Keratinocyte (primary cell): Measurements from ENCODE around the gene RHOT1. TPM values are rescaled to one million over a fixed set of nuclear protein-coding genes. Genes with fewer than 3 reads are reported as not detected.
A peak's percentile ranks its signal among the peaks of the same experiment; 100 is the strongest.

Experiments
- DNase-seq: peaks from one replicate; pipeline ENCODE4 v3.0.0-alpha.2; 2011; ENCODE audit warnings: low read depth, missing footprints, low spot score
- FAIRE-seq: peaks from 2 replicates; lab custom pipeline; 2011; peaks lifted over from hg19 to GRCh38; lab: Jason Lieb, UNC
- H2AFZ ChIP-seq: 2 replicates; pipeline ENCODE4 v1.6.0; 2012; ENCODE audit warnings: low read length, control low read depth, inconsistent platforms; ENCODE audit not compliant: control insufficient read depth
- H3K27ac ChIP-seq: 2 replicates; pipeline ENCODE4 v1.5.1; 2011; ENCODE audit warnings: low read length; ENCODE audit not compliant: control insufficient read depth, insufficient read depth
- H3K27me3 ChIP-seq: 3 replicates; pipeline ENCODE4 v1.6.0; 2011; ENCODE audit warnings: low read length; ENCODE audit not compliant: control insufficient read depth, insufficient read depth; ENCODE audit errors: extremely low read depth
- H3K36me3 ChIP-seq, 2 experiments: 2 replicates in 1 of 2; 3 replicates in 1 of 2; pipeline ENCODE4 v1.5.1; 2011; ENCODE audit warnings: low read length in 2 of 2, mild to moderate bottlenecking in 1 of 2; ENCODE audit not compliant: control insufficient read depth in 2 of 2, insufficient read depth in 2 of 2; ENCODE audit errors: extremely low read depth in 1 of 2
- H3K4me1 ChIP-seq: 3 replicates; pipeline ENCODE4 v1.5.1; 2011; ENCODE audit warnings: low read length; ENCODE audit not compliant: control insufficient read depth, insufficient read depth; ENCODE audit errors: extremely low read depth
- H3K4me2 ChIP-seq: 3 replicates; pipeline ENCODE4 v1.6.0; 2011; ENCODE audit warnings: low read depth, low read length; ENCODE audit not compliant: control insufficient read depth, insufficient read depth; ENCODE audit errors: extremely low read depth
- H3K4me3 ChIP-seq, 3 experiments: fragments of 200-600 bp in 1 of 3; sonication (generic) in 1 of 3; 2 replicates in 2 of 3; 3 replicates in 1 of 3; pipeline ENCODE4 v1.5.1; 2011 to 2016; ENCODE audit warnings: low read length in 3 of 3, mild to moderate bottlenecking in 3 of 3, control low read depth in 2 of 3, inconsistent platforms in 1 of 3, low read depth in 1 of 3, mixed read lengths in 1 of 3, mixed run types in 1 of 3, moderate library complexity in 1 of 3; ENCODE audit not compliant: control insufficient read depth in 2 of 3, insufficient read depth in 2 of 3; ENCODE audit errors: extremely low read depth in 1 of 3
- H3K79me2 ChIP-seq: 2 replicates; pipeline ENCODE4 v1.6.0; 2012; ENCODE audit warnings: low read length; ENCODE audit not compliant: control insufficient read depth, insufficient read depth
- H3K9ac ChIP-seq: 3 replicates; pipeline ENCODE4 v1.6.0; 2011; ENCODE audit warnings: low read length; ENCODE audit not compliant: control insufficient read depth, insufficient read depth; ENCODE audit errors: extremely low read depth
- H3K9me1 ChIP-seq: 3 replicates; pipeline ENCODE4 v1.6.0; 2011; ENCODE audit warnings: low read length; ENCODE audit not compliant: control insufficient read depth, insufficient read depth; ENCODE audit errors: extremely low read depth
- H3K9me3 ChIP-seq: 2 replicates; pipeline ENCODE4 v1.5.1; 2012; ENCODE audit warnings: low read depth, low read length; ENCODE audit not compliant: control insufficient read depth
- H4K20me1 ChIP-seq: 3 replicates; pipeline ENCODE4 v1.6.0; 2011; ENCODE audit warnings: low read length; ENCODE audit not compliant: control insufficient read depth, insufficient read depth; ENCODE audit errors: extremely low read depth
- CTCF ChIP-seq, 3 experiments: IDR thresholded peaks in 1 of 3; conservative IDR thresholded peaks in 1 of 3; optimal IDR thresholded peaks in 1 of 3; 2 replicates in 2 of 3; 3 replicates in 1 of 3; pipeline versions ENCODE3 to v1.5.1; 2011; ENCODE audit warnings: low read length in 3 of 3, mild to moderate bottlenecking in 3 of 3, moderate library complexity in 2 of 3, control low read depth in 1 of 3, inconsistent platforms in 1 of 3; ENCODE audit not compliant: insufficient read depth in 2 of 3; ENCODE audit errors: extremely low read depth in 1 of 3
- EZH2 ChIP-seq: IDR thresholded peaks from one replicate; pipeline ENCODE4 v1.6.1; 2012; ENCODE audit warnings: inconsistent platforms, mild to moderate bottlenecking, low read length, moderate library complexity
- dilution Hi-C: fragments of 300-500 bp; cut with MboI; formaldehyde crosslinking; loops from one replicate; pipeline ENCODE4 v1.7.0; 2020; ENCODE audit warnings: low sequenced_read_pairs; ENCODE audit not compliant: extremely low pct_ligation_motif_present
- polyA plus RNA-seq, 5 experiments: library from polyadenylated mRNA; depleted of rRNA in 3 of 5; stranded (reverse) in 3 of 5; stranded (forward) in 1 of 5; unstranded in 1 of 5; fragments of >200 nt; gene quantifications; 1 replicate in 1 of 5; 2 replicates in 3 of 5; 3 replicates in 1 of 5; pipeline versions ENCODE4 v1.2.1 to v1.2.3, GENCODE V29; 2011 to 2012; ENCODE audit warnings: missing spikeins in 2 of 5, low read depth in 1 of 5, low replicate concordance in 1 of 5

The RHOT1 gene
- polyA plus RNA-seq, 1 donor (not counting 4 experiments of a cell fraction or from before 2014, with no cell fraction given), result 50.4 TPM

GRCh38 chr17:32126325-32126724 is 16.0 kb upstream of the RHOT1 start:
- Histone ChIP-seq H3K9me3 (no peaks in the 10 kb centered on the region), H4K20me1 (no peaks in the 10 kb centered on the region), H3K9me1 (no peaks in the 10 kb centered on the region), H3K4me2 (no peak overlapping the region), H3K79me2 (no peaks in the 10 kb centered on the region), H3K9ac (no peak overlapping the region), H3K27me3 (no peaks in the 10 kb centered on the region), H3K36me3 (no peaks in the 10 kb centered on the region), H3K4me3 (no peak overlapping the region), H3K27ac (no peak overlapping the region), H2AFZ (no peak overlapping the region), H3K4me1 (peaks cover 12% of the 10 kb centered on the region)
- TF ChIP-seq CTCF (optimal IDR thresholded peaks at IDR 0.05 in 1 of 3, IDR thresholded peaks at IDR 0.05 in 1 of 3, conservative IDR thresholded peaks at IDR 0.05 in 1 of 3; ENCODE audit: extremely low read depth in 1 of 3, insufficient read depth in 2 of 3, low read length in 3 of 3) (no peak), EZH2 (no peak)
- DNase-seq (no peak), FAIRE-seq (no peak)
- dilution Hi-C loops, result no loop called here

DNA sequence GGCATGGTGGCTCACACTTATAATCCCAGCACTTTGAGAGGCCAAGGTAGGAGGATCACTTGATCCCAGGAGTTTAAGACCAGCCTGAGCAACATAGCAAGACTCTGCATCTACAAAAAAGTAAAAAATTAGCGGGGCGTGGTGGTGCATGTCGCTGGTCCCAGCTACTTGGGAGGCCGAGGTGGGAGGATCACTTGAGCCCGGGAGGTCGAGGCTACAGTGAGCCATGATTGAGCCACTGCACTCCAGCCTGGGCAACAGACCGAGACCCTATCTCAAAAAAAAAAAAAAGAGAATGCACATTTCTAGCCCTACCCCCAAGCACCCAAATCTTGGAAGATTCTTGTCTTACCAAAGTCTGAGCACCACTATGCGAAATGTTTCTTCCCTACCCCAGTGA is 15.6 kb upstream of the RHOT1 start:
- dilution Hi-C loops, result no loop called here
- Histone ChIP-seq H3K4me2 (peak overlapping the region; percentile 90), H3K9me3 (no peaks in the 10 kb centered on the region), H3K9me1 (no peaks in the 10 kb centered on the region), H3K36me3 (no peaks in the 10 kb centered on the region), H3K4me1 (peaks cover 12% of the 10 kb centered on the region), H4K20me1 (no peaks in the 10 kb centered on the region), H3K27ac (peak overlapping the region; percentile 86), H3K9ac (peak overlapping the region; percentile 92), H3K79me2 (no peaks in the 10 kb centered on the region), H3K27me3 (no peaks in the 10 kb centered on the region), H2AFZ (peak overlapping the region; percentile 88), H3K4me3 (peak overlapping the region in 1 of 3 experiments; percentile 90)
- DNase-seq (no peak), FAIRE-seq (no peak)
- no peak for TF ChIP-seq CTCF (optimal IDR thresholded peaks at IDR 0.05 in 1 of 3, IDR thresholded peaks at IDR 0.05 in 1 of 3, conservative IDR thresholded peaks at IDR 0.05 in 1 of 3; ENCODE audit: extremely low read depth in 1 of 3, insufficient read depth in 2 of 3, low read length in 3 of 3)
- no peak for TF ChIP-seq EZH2
